ENCODE measurements around the gene TMEM108.

The TMEM108 gene

GRCh38 chr3:133367956-133368355 lies 329.8 kb downstream of the TMEM108 start:
- TF ChIP-seq POLR2AphosphoS5 (IDR thresholded peaks at IDR 0.05; ENCODE audit: low read depth, low read length) (no peak), SIN3A (IDR thresholded peaks at IDR 0.05; ENCODE audit: borderline replicate concordance, insufficient read depth, low read length) (no peak), REST (IDR thresholded peaks at IDR 0.05; ENCODE audit: insufficient read depth in 1 of 2, low read depth in 2 of 2, low read length in 2 of 2) (no peak), TAF1 (IDR thresholded peaks at IDR 0.05; ENCODE audit: borderline replicate concordance, insufficient read depth, low read length) (no peak), FOXP2 (optimal IDR thresholded peaks at IDR 0.05; ENCODE audit: borderline replicate concordance, extremely low read depth, extremely low read length, insufficient read depth) (no peak)

- TF ChIP-seq SIN3A (IDR thresholded peaks at IDR 0.05; ENCODE audit: borderline replicate concordance, insufficient read depth, low read length) (no peak), TAF1 (IDR thresholded peaks at IDR 0.05; ENCODE audit: borderline replicate concordance, insufficient read depth, low read length) (no peak), FOXP2 (optimal IDR thresholded peaks at IDR 0.05; ENCODE audit: borderline replicate concordance, extremely low read depth, extremely low read length, insufficient read depth) (no peak), REST (IDR thresholded peaks at IDR 0.05; ENCODE audit: insufficient read depth in 1 of 2, low read depth in 2 of 2, low read length in 2 of 2) (no peak), POLR2AphosphoS5 (IDR thresholded peaks at IDR 0.05; ENCODE audit: low read depth, low read length) (no peak)
These were observed 330.3 kb downstream of the TMEM108 start for GRCh38 chr3:133368371-133369067.

GRCh38 chr3:133369068-133369440 lies 330.9 kb downstream of the TMEM108 start:
- no peak for TF ChIP-seq TAF1 (IDR thresholded peaks at IDR 0.05; ENCODE audit: borderline replicate concordance, insufficient read depth, low read length)
- no peak for TF ChIP-seq SIN3A (IDR thresholded peaks at IDR 0.05; ENCODE audit: borderline replicate concordance, insufficient read depth, low read length)
- no peak for TF ChIP-seq REST (IDR thresholded peaks at IDR 0.05; ENCODE audit: insufficient read depth in 1 of 2, low read depth in 2 of 2, low read length in 2 of 2)
- no peak for TF ChIP-seq FOXP2 (optimal IDR thresholded peaks at IDR 0.05; ENCODE audit: borderline replicate concordance, extremely low read depth, extremely low read length, insufficient read depth)
- TF ChIP-seq POLR2AphosphoS5 (IDR thresholded peaks at IDR 0.05; ENCODE audit: low read depth, low read length), result no peak

- TF ChIP-seq TAF1 (IDR thresholded peaks at IDR 0.05; ENCODE audit: borderline replicate concordance, insufficient read depth, low read length), result no peak
- TF ChIP-seq REST (IDR thresholded peaks at IDR 0.05; ENCODE audit: insufficient read depth in 1 of 2, low read depth in 2 of 2, low read length in 2 of 2), result no peak
- no peak for TF ChIP-seq FOXP2 (optimal IDR thresholded peaks at IDR 0.05; ENCODE audit: borderline replicate concordance, extremely low read depth, extremely low read length, insufficient read depth)
- TF ChIP-seq SIN3A (IDR thresholded peaks at IDR 0.05; ENCODE audit: borderline replicate concordance, insufficient read depth, low read length), result no peak
- TF ChIP-seq POLR2AphosphoS5 (IDR thresholded peaks at IDR 0.05; ENCODE audit: low read depth, low read length), result no peak
These were observed 333.0 kb downstream of the TMEM108 start for GRCh38 chr3:133371181-133371580.
